Measurements from ENCODE around the gene RAB4B. TPM values are rescaled to one million over a fixed set of nuclear protein-coding genes. Genes with fewer than 3 reads are reported as not detected.
"Not testable (repeated sequence)": the region's sequence is repeated elsewhere in the genome, so short reads cannot be mapped to it uniquely, and the experiment has no call there.

Gene RAB4B
- total RNA-seq, 1 experiment from 2014 or later, result 34.2 TPM

- not testable (repeated sequence) for DNase-seq (ENCODE audit: low read depth)
Measured at GRCh38 chr19:40822704-40823553, 44.9 kb downstream of the RAB4B start.

- DNase-seq (ENCODE audit: low read depth), result not testable (repeated sequence)
Measured at GRCh38 chr19:40824916-40825315, 46.9 kb downstream of the RAB4B start.

- not testable (repeated sequence) for DNase-seq (ENCODE audit: low read depth)
Measured at GRCh38 chr19:40825460-40826095, 47.5 kb downstream of the RAB4B start.

GRCh38 chr19:40826312-40826698 is 48.3 kb downstream of the RAB4B start:
- not testable (repeated sequence) for DNase-seq (ENCODE audit: low read depth)

- not testable (repeated sequence) for DNase-seq (ENCODE audit: low read depth)
Measured at GRCh38 chr19:40826699-40827385, 48.8 kb downstream of the RAB4B start.

- DNase-seq (ENCODE audit: low read depth), result no peak
Measured at GRCh38 chr19:40827386-40828247, 49.6 kb downstream of the RAB4B start.

- no peak for DNase-seq (ENCODE audit: low read depth)
Measured at GRCh38 chr19:40829205-40829604, 51.2 kb downstream of the RAB4B start.

GRCh38 chr19:40830741-40831140 is 52.7 kb downstream of the RAB4B start:
- not testable (repeated sequence) for DNase-seq (ENCODE audit: low read depth)

GRCh38 chr19:40831502-40832430 is 53.7 kb downstream of the RAB4B start:
- peak; percentile 99 for DNase-seq (ENCODE audit: low read depth)

- not testable (repeated sequence) for DNase-seq (ENCODE audit: low read depth)
Measured at GRCh38 chr19:40832431-40832790, 54.4 kb downstream of the RAB4B start.

GRCh38 chr19:40833728-40834533 is 55.9 kb downstream of the RAB4B start:
- DNase-seq (ENCODE audit: low read depth), result not testable (repeated sequence)

GRCh38 chr19:40836754-40837429 is 58.8 kb downstream of the RAB4B start:
- no peak for DNase-seq (ENCODE audit: low read depth)

GRCh38 chr19:40838477-40838876 is 60.4 kb downstream of the RAB4B start:
- not testable (repeated sequence) for DNase-seq (ENCODE audit: low read depth)

- not testable (repeated sequence) for DNase-seq (ENCODE audit: low read depth)
Measured at GRCh38 chr19:40842012-40842411, 64.0 kb downstream of the RAB4B start.

- not testable (repeated sequence) for DNase-seq (ENCODE audit: low read depth)
Measured at GRCh38 chr19:40842997-40843652, 65.1 kb downstream of the RAB4B start.

GRCh38 chr19:40843653-40844052 is 65.6 kb downstream of the RAB4B start:
- DNase-seq (ENCODE audit: low read depth), result not testable (repeated sequence)
